Colon (tissue), 2 donors: Measurements from ENCODE around the gene FRMD4A.

Experiments
- FAIRE-seq: peaks from 2 replicates; lab custom pipeline; 2012; peaks lifted over from hg19 to GRCh38; lab: Jason Lieb, UNC
- donor health status: control.
- donor health status: control.

Gene FRMD4A

GRCh38 chr10:14293526-14293925 is 37.2 kb downstream of the FRMD4A start:
- FAIRE-seq, result no peak

- no peak for FAIRE-seq
Observed at GRCh38 chr10:14291296-14291695, 39.4 kb downstream of the FRMD4A start.

GRCh38 chr10:14285941-14286560 is 44.7 kb downstream of the FRMD4A start:
- no peak for FAIRE-seq

- FAIRE-seq, result no peak
Observed at GRCh38 chr10:14282276-14282675, 48.4 kb downstream of the FRMD4A start.

- no peak for FAIRE-seq
Observed at GRCh38 chr10:14278533-14278932, 52.2 kb downstream of the FRMD4A start.

GRCh38 chr10:14276210-14276609 is 54.5 kb downstream of the FRMD4A start:
- FAIRE-seq, result no peak

- FAIRE-seq, result no peak
Observed at GRCh38 chr10:14271621-14272020, 59.1 kb downstream of the FRMD4A start.

- no peak for FAIRE-seq
Observed at GRCh38 chr10:14270370-14270769, 60.4 kb downstream of the FRMD4A start.

- no peak for FAIRE-seq
Observed at GRCh38 chr10:14265709-14266108, 65.0 kb downstream of the FRMD4A start.

- FAIRE-seq, result no peak
Observed at GRCh38 chr10:14262836-14263425, 67.8 kb downstream of the FRMD4A start.

GRCh38 chr10:14261336-14261735 is 69.4 kb downstream of the FRMD4A start:
- FAIRE-seq, result no peak

- FAIRE-seq, result no peak
Observed at GRCh38 chr10:14259696-14260566, 70.8 kb downstream of the FRMD4A start.

GRCh38 chr10:14254368-14254767 is 76.4 kb downstream of the FRMD4A start:
- FAIRE-seq, result no peak

GRCh38 chr10:14253711-14254110 is 77.0 kb downstream of the FRMD4A start:
- FAIRE-seq, result no peak

- FAIRE-seq, result no peak
Observed at GRCh38 chr10:14253079-14253478, 77.6 kb downstream of the FRMD4A start.

- no peak for FAIRE-seq
Observed at GRCh38 chr10:14250496-14251076, 80.1 kb downstream of the FRMD4A start.

- no peak for FAIRE-seq
Observed at GRCh38 chr10:14247377-14248116, 83.2 kb downstream of the FRMD4A start.

GRCh38 chr10:14244801-14245211 is 85.9 kb downstream of the FRMD4A start:
- no peak for FAIRE-seq

GRCh38 chr10:14244147-14244546 is 86.6 kb downstream of the FRMD4A start:
- no peak for FAIRE-seq

- no peak for FAIRE-seq
Observed at GRCh38 chr10:14243221-14243620, 87.5 kb downstream of the FRMD4A start.

- no peak for FAIRE-seq
Observed at GRCh38 chr10:14241196-14241595, 89.5 kb downstream of the FRMD4A start.
